ENCODE data around the gene HCCS.

DNA sequence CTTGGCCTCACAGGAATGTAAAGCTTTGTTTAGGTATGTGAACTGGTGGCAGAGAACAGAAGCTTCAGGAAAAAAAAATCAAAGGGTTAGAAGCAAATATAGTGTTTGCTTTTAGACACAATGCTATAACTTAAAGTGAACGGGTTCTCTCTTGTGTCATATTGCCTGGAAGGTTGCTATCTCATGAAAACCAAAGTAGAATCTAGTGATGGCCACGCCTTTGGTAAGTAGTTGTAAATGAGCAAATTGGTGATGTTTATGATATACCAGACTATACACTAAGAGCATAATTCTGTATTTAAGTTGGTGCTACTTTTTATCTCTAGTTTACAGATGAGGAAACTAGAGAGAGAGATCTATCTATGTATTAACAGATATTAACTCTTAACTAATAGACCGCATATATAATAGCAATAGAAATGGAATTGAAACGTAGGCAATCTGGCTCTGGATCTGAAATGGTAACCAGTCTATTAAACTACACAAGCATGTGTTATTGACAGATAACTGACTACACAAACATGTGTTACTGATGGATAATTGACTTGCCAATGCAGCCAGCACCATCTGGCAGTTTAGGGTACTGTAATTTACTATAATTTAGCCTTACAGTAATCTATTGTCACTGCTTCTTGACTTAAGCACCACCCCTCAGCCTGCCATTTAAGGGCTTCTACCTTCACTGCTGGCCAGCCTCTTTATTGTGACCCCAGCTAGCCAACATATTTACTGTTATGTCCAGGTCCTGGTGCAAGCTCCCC lies 40.8 kb downstream of the HCCS start:
- TF ChIP-seq EZH2 (IDR thresholded peaks at IDR 0.05; ENCODE audit: borderline replicate concordance, insufficient read depth, low read depth, low read length, poor library complexity, severe bottlenecking), result no peak
- TF ChIP-seq CTCF (IDR thresholded peaks at IDR 0.05), result no peak
